HG02981 (cell line): ENCODE data around the gene KRTAP5-8.
"Not testable (repeated sequence)": the region's sequence is repeated elsewhere in the genome, so short reads cannot be mapped to it uniquely, and the experiment has no call there.

Experiments
- ATAC-seq: cut with Tn5 transposase; IDR thresholded peaks from one replicate; pipeline ENCODE4 v1.9.1; 2021; ENCODE audit warnings: mild to moderate bottlenecking, moderate library complexity; ENCODE audit not compliant: unreplicated experiment

Gene KRTAP5-8

GRCh38 chr11:71568704-71569349 lies 31.0 kb downstream of the KRTAP5-8 start:
- no peak for ATAC-seq

- not testable (repeated sequence) for ATAC-seq
Observed at GRCh38 chr11:71571101-71571850, 33.5 kb downstream of the KRTAP5-8 start.

- no peak for ATAC-seq
Observed at GRCh38 chr11:71572811-71573210, 35.0 kb downstream of the KRTAP5-8 start.

GRCh38 chr11:71574418-71574817 lies 36.6 kb downstream of the KRTAP5-8 start:
- ATAC-seq: no peak

- ATAC-seq: no peak
Observed at GRCh38 chr11:71575723-71576424, 38.0 kb downstream of the KRTAP5-8 start.

- not testable (repeated sequence) for ATAC-seq
Observed at GRCh38 chr11:71576688-71577465, 39.1 kb downstream of the KRTAP5-8 start.

GRCh38 chr11:71577469-71578004 lies 39.7 kb downstream of the KRTAP5-8 start:
- ATAC-seq: no peak

GRCh38 chr11:71579513-71579912 lies 41.7 kb downstream of the KRTAP5-8 start:
- ATAC-seq: not testable (repeated sequence)

GRCh38 chr11:71580057-71581003 lies 42.5 kb downstream of the KRTAP5-8 start:
- no peak for ATAC-seq

GRCh38 chr11:71581826-71582225 lies 44.0 kb downstream of the KRTAP5-8 start:
- no peak for ATAC-seq

GRCh38 chr11:71582309-71582895 lies 44.6 kb downstream of the KRTAP5-8 start, which contains the start of gene KRTAP5-11:
Gene KRTAP5-11 (minus strand): TSS chr11:71582875. CDS start chr11:71582837, 38 bp downstream.
- ATAC-seq: no peak

GRCh38 chr11:71582969-71583368 lies 45.1 kb downstream of the KRTAP5-8 start:
- ATAC-seq: not testable (repeated sequence)

GRCh38 chr11:71585673-71586072 lies 47.8 kb downstream of the KRTAP5-8 start:
- ATAC-seq: not testable (repeated sequence)

- not testable (repeated sequence) for ATAC-seq
Observed at GRCh38 chr11:71588314-71588713, 50.5 kb downstream of the KRTAP5-8 start.
